OCI-LY7 (cell line): ENCODE measurements around the gene GSTA1. TPM values are rescaled to one million over a fixed set of nuclear protein-coding genes. Genes with fewer than 3 reads are reported as not detected.
"Not testable (repeated sequence)": the region's sequence is repeated elsewhere in the genome, so short reads cannot be mapped to it uniquely, and the experiment has no call there.

Experiments used
- Bru-seq: library from RNA; stranded (reverse); fragments of 400-500 nt; gene quantifications from one replicate; lab custom pipeline; 2021; lab: Mats Ljungman, UMichigan
- BruChase-seq, 2 experiments: library from RNA; stranded (reverse); fragments of 400-500 nt; gene quantifications; one replicate each; lab custom pipeline; 2021; lab: Mats Ljungman, UMichigan
- BruUV-seq: library from RNA; stranded (reverse); fragments of 400-500 nt; replicated peaks from 2 replicates; lab custom pipeline; 2021; lab: Mats Ljungman, UMichigan
- CTCF ChIA-PET: fragments of 300-600 bp; sonication (Branson Sonifier 250); formaldehyde crosslinking; loops from one replicate; lab custom pipeline; 2022; ENCODE audit warnings: antibody characterized with exemption; ENCODE audit not compliant: unreplicated experiment; lab: Charles Lee
- POLR2A ChIA-PET: fragments of 300-600 bp; sonication (Branson Sonifier 250); formaldehyde crosslinking; loops from one replicate; lab custom pipeline; 2022; ENCODE audit warnings: antibody characterized with exemption; lab: Charles Lee
- DNase-seq: peaks from one replicate; pipeline ENCODE4 v3.0.0-alpha.2; 2015; ENCODE audit warnings: low spot score
- H2AFZ ChIP-seq: fragments of 200-600 bp; sonication (generic), shearing (Covaris generic); 2 replicates; pipeline ENCODE4 v1.6.1; 2014; ENCODE audit warnings: mild to moderate bottlenecking, antibody characterized with exemption, low read length, moderate library complexity
- H3K27ac ChIP-seq: fragments of 200-600 bp; sonication (generic); 2 replicates; pipeline ENCODE4 v1.5.1; 2014; ENCODE audit warnings: mixed run types, low read depth, mild to moderate bottlenecking, moderate library complexity, low read length, inconsistent platforms; ENCODE audit not compliant: poor library complexity, severe bottlenecking
- H3K36me3 ChIP-seq: fragments of 200-600 bp; sonication (generic); 2 replicates; pipeline ENCODE4 v1.6.1; 2014; ENCODE audit warnings: mild to moderate bottlenecking, antibody characterized with exemption, low read length, moderate library complexity, mixed read lengths; ENCODE audit not compliant: insufficient read depth
- H3K4me1 ChIP-seq: fragments of 200-600 bp; sonication (generic); 2 replicates; pipeline ENCODE4 v1.5.1; 2014; ENCODE audit warnings: mild to moderate bottlenecking, low read length; ENCODE audit not compliant: insufficient read depth, poor library complexity, severe bottlenecking
- H3K4me2 ChIP-seq: fragments of 200-600 bp; sonication (generic); 2 replicates; pipeline ENCODE4 v1.6.1; 2014; ENCODE audit warnings: mild to moderate bottlenecking, low read length
- H3K4me3 ChIP-seq: fragments of 200-600 bp; sonication (generic); 2 replicates; pipeline ENCODE4 v1.5.1; 2014; ENCODE audit warnings: mild to moderate bottlenecking, low read depth, low read length; ENCODE audit not compliant: poor library complexity, severe bottlenecking
- H3K79me2 ChIP-seq: fragments of 200-600 bp; sonication (generic); 2 replicates; pipeline ENCODE4 v1.6.1; 2016; ENCODE audit warnings: low read depth, mild to moderate bottlenecking, low read length, moderate library complexity, mixed read lengths; ENCODE audit not compliant: insufficient read depth
- H3K9me2 ChIP-seq: fragments of 200-600 bp; sonication (generic); 2 replicates; pipeline ENCODE4 v1.6.1; 2016; ENCODE audit warnings: mild to moderate bottlenecking, low read length, mixed read lengths; ENCODE audit not compliant: insufficient read depth
- H3K9me3 ChIP-seq: fragments of 200-600 bp; sonication (generic); 2 replicates; pipeline ENCODE4 v1.6.1; 2014; ENCODE audit warnings: mild to moderate bottlenecking, mixed run types, low read length, mixed read lengths
- H4K20me1 ChIP-seq: fragments of 200-600 bp; sonication (generic); 2 replicates; pipeline ENCODE4 v1.6.1; 2014; ENCODE audit warnings: mild to moderate bottlenecking, antibody characterized with exemption, low read length, moderate library complexity, mixed read lengths; ENCODE audit not compliant: insufficient read depth
- EZH2phosphoT487 ChIP-seq: fragments of 200-600 bp; sonication (generic); IDR thresholded peaks from 2 replicates; pipeline ENCODE4 v1.6.1; 2018; ENCODE audit warnings: low read depth, borderline replicate concordance, mild to moderate bottlenecking, mixed run types, antibody characterized with exemption, low read length, moderate library complexity, mixed read lengths
- intact Hi-C: fragments of 100-400 bp; cut with micrococcal nuclease; formaldehyde crosslinking; loops from one replicate; pipeline ENCODE4 v1.10.0; 2022; ENCODE audit not compliant: unreplicated experiment
- long read RNA-seq: library from polyadenylated mRNA; stranded (forward); transcript quantifications from one replicate; pipeline ENCODE4 v2.0.0, GENCODE V29; 2022
- total RNA-seq, 2 experiments: library from RNA; depleted of rRNA in 1 of 2; stranded (reverse); fragments of >200 nt in 1 of 2; shearing (Covaris generic) in 1 of 2; gene quantifications; 2 replicates each; pipeline ENCODE4 v1.2.3, GENCODE V29; 2014 to 2022
- TF ChIP-seq, protein P1 (sequence below): fragments of 200-600 bp; sonication (generic); conservative IDR thresholded peaks from 2 replicates; pipeline ENCODE4 v1.5.1; 2014; ENCODE audit warnings: mild to moderate bottlenecking, antibody characterized with exemption, low read length, moderate library complexity, mixed read lengths

The GSTA1 gene
- total RNA-seq (2014; rRNA removed; shearing (Covaris generic)) (not detected in 2 replicates), total RNA-seq (2022) (not detected in 2 replicates), Bru-seq, nascent RNA (not detected), BruChase-seq, experiment 1, labeled RNA remaining after a 6-hour chase (not detected), BruChase-seq, experiment 2, labeled RNA remaining after a 2-hour chase (not detected)
- long read RNA-seq, result 0 reads

- H4K20me1 ChIP-seq, DNase-seq, H3K4me1 ChIP-seq, POLR2A ChIA-PET, H3K9me3 ChIP-seq, H3K4me2 ChIP-seq, H3K36me3 ChIP-seq, H3K27ac ChIP-seq, H2AFZ ChIP-seq, H3K9me2 ChIP-seq, H3K79me2 ChIP-seq, BruUV-seq, intact Hi-C loops, H3K4me3 ChIP-seq, CTCF ChIA-PET: not testable (repeated sequence)
Measured at GRCh38 chr6:52803668-52804255, at the start of gene GSTA1. TSS of gene GSTA1 (minus strand) at chr6:52803816. CDS start at chr6:52799267, 4,549 bp downstream.

DNA sequence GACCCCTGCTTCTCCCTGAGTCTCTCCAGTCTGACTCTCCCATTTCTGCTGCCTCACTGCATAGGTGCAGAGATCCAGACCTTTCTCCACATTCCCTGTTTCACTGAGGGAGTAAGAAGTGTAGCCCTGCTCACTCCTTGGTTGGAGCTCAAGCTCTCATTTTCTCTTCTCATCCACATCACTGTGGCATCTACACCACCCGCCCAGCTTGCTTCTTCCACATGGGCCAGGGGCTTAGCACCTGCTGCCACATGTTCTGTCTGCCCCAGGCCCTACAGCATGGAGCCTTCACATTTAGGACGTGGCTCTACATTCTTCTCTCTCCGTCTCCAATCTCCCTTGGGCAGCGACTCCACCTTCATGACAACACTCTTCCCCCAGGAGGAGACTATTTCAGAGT is 45.5 kb upstream of the GSTA1 start:
- ChIA-PET CTCF (no interaction called here), POLR2A (interaction anchor here (0.7 kb wide), 1 partner anchor 123 kb away, joined by 3 read pairs; no protein-coding TSS in a partner anchor)
- H3K79me2 ChIP-seq, result no peaks in the 10 kb centered on the region
- no peak for DNase-seq
- H3K4me2 ChIP-seq, result no peak overlapping the region
- H3K36me3 ChIP-seq, result no peaks in the 10 kb centered on the region
- H3K27ac ChIP-seq, result no peak overlapping the region
- TF ChIP-seq, protein P1, sequence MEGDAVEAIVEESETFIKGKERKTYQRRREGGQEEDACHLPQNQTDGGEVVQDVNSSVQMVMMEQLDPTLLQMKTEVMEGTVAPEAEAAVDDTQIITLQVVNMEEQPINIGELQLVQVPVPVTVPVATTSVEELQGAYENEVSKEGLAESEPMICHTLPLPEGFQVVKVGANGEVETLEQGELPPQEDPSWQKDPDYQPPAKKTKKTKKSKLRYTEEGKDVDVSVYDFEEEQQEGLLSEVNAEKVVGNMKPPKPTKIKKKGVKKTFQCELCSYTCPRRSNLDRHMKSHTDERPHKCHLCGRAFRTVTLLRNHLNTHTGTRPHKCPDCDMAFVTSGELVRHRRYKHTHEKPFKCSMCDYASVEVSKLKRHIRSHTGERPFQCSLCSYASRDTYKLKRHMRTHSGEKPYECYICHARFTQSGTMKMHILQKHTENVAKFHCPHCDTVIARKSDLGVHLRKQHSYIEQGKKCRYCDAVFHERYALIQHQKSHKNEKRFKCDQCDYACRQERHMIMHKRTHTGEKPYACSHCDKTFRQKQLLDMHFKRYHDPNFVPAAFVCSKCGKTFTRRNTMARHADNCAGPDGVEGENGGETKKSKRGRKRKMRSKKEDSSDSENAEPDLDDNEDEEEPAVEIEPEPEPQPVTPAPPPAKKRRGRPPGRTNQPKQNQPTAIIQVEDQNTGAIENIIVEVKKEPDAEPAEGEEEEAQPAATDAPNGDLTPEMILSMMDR, result no peak
- TF ChIP-seq EZH2phosphoT487, result no peak
- no peaks in the 10 kb centered on the region for H4K20me1 ChIP-seq
- no peaks in the 10 kb centered on the region for H3K4me1 ChIP-seq
- H3K9me2 ChIP-seq, result no peaks in the 10 kb centered on the region
- no peak overlapping the region for H2AFZ ChIP-seq
- no TSS peak for BruUV-seq
- no peak overlapping the region for H3K4me3 ChIP-seq
- intact Hi-C loops, result no loop called here
- no peaks in the 10 kb centered on the region for H3K9me3 ChIP-seq

DNA sequence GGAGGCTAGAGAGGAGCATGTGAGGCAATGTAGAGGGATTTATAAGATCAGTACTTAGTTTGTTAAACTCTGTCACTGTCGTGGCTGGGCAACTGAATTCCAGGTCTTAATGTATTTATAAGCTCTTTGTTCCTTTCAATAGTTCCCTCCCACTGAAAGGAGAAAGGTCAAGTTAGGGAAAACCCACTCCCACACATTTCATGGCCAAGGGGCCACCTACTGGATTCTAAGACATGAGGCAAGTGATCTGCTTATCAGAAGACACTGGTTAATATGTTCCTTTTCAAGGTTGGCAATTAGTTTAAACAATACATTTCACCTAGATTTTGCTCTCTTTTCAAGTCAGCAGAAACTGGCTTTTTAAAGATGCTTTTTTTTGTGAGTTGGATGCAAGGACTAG is 42.4 kb upstream of the GSTA1 start:
- Histone ChIP-seq H3K36me3 (no peaks in the 10 kb centered on the region), H3K4me2 (no peak overlapping the region), H4K20me1 (no peaks in the 10 kb centered on the region), H3K4me1 (no peaks in the 10 kb centered on the region), H3K27ac (no peak overlapping the region), H3K9me3 (no peaks in the 10 kb centered on the region), H2AFZ (no peak overlapping the region), H3K79me2 (no peaks in the 10 kb centered on the region), H3K4me3 (no peak overlapping the region), H3K9me2 (no peaks in the 10 kb centered on the region)
- ChIA-PET POLR2A (no interaction called here), CTCF (no interaction called here)
- TF ChIP-seq EZH2phosphoT487, result no peak
- TF ChIP-seq, protein P1, result no peak
- no TSS peak for BruUV-seq
- no peak for DNase-seq
- intact Hi-C loops, result no loop called here
